Esophagus mucosa (tissue), 1 donor: ENCODE results near the gene DEFB119. TPM values are rescaled to one million over a fixed set of nuclear protein-coding genes. Genes with fewer than 3 reads are reported as not detected.
"Not testable (repeated sequence)": the region's sequence is repeated elsewhere in the genome, so short reads cannot be mapped to it uniquely, and the experiment has no call there.

ENCODE experiments used
- ATAC-seq: fragments of 200-7000 bp; cut with Tn5 transposase; one replicate; pipeline ENCODE4 v1.9.1; 2020
- total RNA-seq: library from RNA; stranded (reverse); gene quantifications from one replicate; pipeline ENCODE4 v1.2.4, GENCODE V29; 2023
- donor health status: DM: yes; HTN: yes; CAD: no.

DEFB119 gene, protein sequence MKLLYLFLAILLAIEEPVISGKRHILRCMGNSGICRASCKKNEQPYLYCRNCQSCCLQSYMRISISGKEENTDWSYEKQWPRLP
- not detected for total RNA-seq

DNA sequence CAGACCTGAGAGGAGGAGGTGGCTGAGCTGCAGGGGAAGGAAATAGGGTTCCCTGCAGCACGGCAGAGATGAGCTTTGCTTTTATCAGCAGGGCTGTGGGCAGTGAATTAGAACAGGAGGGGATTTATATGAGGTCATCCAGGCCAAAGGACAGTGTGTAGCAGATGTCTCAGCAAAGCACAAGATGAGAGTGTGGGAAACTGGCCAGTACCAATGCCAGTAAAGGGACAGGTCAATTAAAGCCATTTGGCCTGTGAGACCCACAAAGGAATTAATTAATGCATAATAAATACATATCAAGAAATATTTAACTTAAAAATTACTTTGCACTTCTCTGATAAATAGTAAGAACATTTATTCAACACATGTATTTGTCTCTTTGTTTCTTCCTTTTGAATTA, at the start of gene DEFB119:
TSS of gene DEFB119 (minus strand) at position 101 of the 400 bp plus-strand sequence. CDS start 107 bp downstream, outside the sequence.
- ATAC-seq: no peak

DNA sequence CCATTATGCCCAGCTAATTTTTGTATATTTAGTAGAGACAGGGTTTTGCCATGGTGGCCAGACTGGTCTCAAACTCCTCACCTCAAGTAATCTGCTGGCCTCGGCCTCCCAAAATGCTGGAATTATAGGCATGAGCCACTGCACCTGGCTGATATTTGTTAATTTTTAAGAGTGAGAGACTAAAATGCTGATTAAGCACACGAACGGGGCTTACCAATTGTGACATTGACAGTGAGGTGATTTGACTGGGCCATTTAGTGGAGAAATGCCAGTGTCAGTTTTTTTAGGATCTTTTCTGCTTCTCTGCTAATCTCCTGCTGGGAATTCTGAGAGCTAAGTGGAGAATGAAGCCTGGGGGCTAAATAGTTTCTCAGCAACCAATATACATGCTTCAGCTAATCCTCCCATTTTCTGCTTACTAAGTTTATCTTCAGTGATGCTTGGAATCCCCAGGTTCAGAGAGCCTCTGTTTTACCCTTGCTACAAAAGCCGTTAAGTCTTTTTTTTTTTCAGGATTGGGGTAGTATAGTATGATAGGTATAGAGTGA, 40.3 kb upstream of the DEFB119 start:
- ATAC-seq: no peak

DNA sequence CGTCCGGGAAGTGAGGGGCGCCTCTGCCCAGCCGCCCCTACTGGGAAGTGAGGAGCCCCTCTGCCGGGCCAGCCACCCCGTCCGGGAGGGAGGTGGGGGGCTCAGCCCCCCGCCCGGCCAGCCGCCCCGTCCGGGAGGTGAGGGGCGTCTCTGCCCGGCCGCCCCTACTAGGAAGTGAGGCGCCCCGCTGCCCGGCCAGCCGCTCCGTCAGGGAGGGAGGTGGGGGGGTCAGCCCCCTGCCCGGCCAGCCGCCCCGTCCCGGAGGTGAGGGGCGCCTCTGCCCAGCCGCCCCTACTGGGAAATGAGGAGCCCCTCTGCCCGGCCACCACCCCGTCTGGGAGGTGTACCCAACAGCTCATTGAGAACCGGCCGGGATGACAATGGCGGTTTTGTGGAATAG, 37.2 kb upstream of the DEFB119 start:
- ATAC-seq: not testable (repeated sequence)

DNA sequence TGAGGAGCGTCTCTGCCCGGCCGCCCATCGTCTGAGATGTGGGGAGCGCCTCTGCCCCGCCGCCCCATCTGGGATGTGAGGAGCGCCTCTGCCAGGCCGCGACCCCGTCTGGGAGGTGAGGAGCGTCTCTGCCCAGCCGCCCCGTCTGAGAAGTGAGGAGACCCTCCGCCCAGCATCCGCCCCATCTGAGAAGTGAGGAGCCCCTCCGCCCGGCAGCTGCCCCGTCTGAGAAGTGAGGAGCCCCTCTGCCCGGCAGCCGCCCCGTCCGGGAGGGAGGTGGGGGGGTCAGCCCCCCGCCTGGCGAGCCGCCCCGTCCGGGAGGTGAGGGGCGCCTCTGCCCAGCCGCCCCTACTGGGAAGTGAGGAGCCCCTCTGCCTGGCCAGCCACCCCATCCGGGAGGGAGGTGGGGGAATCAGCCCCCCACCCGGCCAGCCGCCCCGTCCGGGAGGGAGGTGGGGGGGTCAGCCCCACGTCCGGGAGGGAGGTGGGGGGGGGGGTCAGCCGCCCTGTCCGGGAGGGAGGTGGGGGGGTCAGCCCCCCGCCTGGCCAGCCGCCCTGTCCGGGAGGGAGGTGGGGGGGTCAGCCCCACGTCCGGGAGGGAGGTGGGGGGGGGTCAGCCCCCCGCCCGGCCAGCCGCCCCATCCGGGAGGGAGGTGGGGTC, 36.6 kb upstream of the DEFB119 start:
- not testable (repeated sequence) for ATAC-seq

DNA sequence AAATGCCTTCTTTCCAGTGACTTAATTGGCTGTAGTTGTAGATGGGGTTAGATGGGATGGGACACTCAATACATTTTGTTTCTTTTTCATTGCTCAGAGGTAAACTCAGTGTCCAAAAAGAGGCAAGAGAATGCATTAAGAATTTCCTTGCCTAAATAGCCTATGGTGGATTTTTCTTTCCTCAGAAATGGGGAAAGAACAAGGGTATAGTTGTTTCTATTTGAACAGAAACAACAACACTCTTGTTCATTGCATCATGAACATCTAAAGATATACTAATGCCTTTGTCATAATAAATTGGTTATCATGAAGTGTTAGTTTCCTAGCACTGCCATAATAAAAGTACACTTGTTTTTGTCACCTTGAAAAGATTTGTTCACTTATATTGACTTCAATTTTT, 35.4 kb upstream of the DEFB119 start:
- ATAC-seq: no peak

DNA sequence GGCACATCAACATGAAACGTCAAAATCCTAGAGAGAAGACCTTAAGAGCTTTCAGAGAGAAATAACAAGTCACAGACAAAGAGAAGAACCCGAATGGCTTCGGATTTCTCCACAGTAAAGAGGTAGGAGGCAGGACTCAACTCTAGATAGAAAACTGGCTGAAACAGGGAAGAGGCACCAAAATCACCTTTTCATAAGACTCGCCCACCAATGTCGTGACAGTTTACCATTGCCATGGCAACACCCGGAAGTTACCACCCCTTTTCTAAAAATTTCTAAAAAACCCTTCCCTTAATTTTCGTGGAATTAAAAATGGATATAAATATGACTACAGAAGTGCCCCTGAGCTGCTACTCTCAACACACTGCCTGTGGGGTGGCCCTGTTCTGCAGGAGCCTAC, 27.9 kb upstream of the DEFB119 start:
- ATAC-seq: no peak

DNA sequence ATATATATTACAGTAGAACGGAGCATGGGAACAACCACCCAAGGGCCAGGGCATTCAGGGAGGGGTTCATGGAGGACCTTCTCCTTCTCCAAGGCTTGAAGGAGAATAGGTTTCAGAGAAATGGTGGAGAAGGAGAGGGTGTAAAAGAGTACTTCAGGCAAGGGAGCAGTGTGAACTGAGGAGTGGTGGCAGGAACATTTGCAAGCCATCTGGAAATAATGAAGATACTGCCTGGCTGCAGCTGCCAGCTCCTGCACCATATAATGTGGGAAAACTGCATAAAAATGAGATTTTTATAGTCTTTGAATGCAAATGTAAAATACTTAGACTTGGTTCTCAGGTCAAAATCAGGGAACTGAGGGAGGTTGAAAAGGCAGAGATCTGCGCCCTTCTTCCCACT, 25.3 kb upstream of the DEFB119 start:
- no peak for ATAC-seq

DNA sequence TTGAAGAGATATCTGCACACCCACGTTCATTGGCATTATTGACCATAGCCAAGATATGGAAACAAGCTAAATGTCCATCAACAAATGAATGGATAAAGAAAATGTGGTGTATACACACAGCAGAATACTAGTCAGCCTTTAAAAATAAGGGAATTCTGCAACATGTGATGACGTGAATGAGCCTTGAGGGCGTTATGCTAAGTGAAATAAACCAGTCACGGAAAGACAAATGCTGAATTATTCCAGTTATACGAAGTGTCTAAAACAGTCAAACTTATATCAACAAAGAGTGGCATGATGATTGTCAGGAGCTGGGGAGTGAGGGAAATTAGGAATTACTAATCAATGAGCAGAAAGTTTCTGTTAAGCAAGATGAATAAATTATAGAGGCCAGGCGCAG, 24.0 kb upstream of the DEFB119 start:
- no peak for ATAC-seq

DNA sequence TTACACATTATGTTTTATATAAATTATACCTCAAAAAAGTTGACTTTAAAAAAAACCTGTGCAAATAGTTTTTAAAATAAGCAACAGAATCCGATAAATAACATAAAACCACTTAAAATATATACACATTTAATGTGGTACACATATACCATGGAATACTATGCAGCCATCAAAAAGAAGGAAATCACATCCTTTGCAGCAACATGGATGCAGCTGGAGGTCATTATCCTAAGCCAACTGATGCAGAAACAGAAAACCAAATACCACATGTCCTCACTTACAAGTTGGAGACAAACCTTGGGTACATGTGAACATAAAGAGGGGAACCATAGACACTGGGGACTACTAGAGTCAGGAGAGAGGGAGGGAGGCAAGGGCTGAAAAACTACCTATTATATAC, 19.6 kb upstream of the DEFB119 start:
- ATAC-seq: no peak

DNA sequence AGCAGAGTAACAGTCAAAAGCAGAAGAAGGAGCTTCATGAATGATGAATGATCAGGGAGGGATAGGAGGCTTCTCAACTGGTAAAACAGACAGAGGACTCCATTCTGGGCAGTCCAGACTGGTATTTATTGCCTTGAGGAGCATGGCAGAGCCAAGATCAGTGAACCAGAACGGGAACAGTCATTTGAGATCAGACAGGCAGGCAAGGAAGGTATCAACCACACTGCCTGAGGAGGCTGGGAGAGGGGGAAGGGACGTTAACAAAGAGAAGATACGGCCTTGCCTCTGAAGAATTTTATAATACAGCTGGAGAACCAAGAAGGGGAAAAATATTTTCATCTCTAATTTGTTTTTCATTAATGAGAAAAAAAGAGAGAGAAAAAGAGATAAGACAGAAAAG, 15.7 kb upstream of the DEFB119 start, which contains the start of gene DEFB121:
TSS of gene DEFB121 (minus strand) at position 101 of the 400 bp plus-strand sequence. CDS start at position 38, 63 bp downstream.
- ATAC-seq: no peak

DNA sequence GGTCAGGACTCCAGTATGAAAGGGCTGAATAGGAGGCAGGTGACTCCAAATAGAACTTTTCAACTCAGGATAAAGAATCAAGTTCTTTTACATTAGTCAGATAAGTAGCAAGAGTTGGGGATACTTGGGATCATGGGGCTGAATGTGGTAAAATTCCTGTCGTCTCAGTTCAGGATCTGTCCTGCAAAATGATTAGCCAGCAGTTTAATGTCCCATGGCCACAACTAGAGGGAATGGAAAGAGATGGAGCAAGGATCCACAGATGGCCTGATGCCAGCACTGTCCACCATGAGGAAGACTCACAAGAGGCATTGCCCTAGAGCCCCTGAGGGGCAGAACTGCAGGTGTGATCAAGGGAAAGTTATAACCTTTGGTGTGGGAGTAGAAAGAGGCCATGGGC, 13.5 kb upstream of the DEFB119 start:
- ATAC-seq: no peak

DNA sequence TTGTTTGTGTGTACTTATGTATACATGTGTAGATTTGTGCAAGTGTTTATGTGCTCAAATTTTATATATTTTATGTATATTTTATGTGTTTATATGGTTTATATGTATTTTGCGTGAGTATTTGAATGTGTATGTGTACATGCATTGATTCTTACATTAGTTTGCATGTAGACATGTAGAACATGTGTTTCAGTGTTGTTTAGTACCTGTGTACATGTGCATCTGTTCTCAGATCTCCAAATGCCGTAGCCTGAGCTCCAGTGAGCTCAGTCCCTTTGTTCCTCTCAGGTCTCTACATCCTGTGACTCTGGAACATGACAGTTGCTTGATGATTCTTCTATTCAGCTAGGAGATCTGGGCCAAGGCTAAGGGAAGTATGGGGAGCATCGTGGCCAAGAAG, 4.5 kb upstream of the DEFB119 start:
- ATAC-seq: no peak

DNA sequence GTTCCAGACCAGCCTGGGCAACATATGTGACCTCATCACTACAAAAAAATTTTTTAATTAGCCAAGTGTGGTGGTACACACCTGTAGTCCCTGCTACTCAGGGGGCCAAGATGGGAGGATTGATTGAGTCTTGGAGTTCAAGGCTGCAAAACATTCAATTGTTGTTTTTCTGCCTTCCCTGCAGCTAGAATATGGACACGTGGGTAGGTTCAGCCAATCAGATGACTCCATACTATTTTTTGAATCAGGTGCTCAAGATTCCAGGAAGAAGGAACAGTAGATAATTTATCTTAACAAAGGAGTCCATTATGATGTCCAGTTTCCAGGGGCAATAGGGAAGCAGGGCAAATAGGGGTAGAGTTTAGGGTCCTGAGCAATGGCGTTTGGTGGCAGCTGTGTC, 2.4 kb upstream of the DEFB119 start:
- ATAC-seq: no peak

DNA sequence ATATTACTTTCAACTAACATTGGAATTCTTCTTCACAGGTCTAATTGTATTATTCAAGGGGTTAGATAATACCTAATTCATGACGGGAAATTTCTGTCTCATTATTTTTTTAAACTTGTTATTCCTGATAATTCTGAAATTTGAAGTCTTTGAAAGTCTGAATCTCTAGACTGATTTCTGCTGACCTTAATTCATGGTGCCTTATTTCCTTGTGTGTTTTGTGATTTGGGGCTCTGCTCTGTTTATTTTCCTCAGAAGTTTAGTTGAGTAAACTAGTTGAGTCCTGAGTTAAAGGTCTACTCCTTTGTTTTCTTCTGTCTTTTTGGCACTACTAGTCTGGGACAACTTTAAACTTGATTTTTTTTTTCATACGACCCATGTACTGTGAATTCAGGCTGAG, 16.0 kb downstream of the DEFB119 start:
- ATAC-seq: no peak

DNA sequence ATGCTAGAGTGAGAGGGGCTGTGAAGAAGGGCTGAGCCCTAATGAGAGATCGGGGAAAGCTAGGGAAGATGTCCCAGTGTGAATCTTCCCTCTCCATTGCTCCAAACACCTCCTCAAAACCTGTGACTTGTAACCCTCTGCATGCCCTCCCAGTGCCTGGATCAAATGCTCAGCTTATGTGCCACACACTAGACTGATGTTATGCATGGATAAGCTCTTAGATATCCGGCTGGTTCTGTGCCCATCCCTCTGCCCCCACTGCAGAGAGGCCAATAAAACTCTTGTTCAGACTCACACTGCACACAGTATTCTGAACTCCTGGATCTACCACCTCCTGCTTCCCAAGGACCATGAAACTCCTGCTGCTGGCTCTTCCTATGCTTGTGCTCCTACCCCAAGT, 22.1 kb downstream of the DEFB119 start, which contains the start of gene DEFB118:
TSS of gene DEFB118 (plus strand) at position 301 of the 400 bp plus-strand sequence. CDS start at position 351, 50 bp downstream.
- ATAC-seq: no peak

DNA sequence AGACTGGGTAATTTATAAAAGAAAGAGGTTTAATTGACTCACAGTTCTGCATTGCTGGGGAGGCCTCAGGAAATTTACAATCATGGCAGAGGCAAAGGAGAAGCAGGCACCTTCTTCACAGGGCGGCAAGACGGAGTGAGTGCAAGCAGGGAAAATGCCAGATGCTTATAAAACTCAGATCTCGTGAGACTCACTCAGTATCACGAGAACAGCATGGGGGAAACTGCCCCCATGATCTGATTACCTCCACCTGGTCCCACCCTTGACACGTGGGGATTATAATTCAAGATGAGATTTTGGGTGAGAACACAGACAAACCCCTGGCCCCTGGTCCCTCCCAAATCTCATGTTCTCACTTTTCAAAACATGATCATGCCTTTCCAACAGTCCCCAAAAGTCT, 26.1 kb downstream of the DEFB119 start:
- ATAC-seq: not testable (repeated sequence)

DNA sequence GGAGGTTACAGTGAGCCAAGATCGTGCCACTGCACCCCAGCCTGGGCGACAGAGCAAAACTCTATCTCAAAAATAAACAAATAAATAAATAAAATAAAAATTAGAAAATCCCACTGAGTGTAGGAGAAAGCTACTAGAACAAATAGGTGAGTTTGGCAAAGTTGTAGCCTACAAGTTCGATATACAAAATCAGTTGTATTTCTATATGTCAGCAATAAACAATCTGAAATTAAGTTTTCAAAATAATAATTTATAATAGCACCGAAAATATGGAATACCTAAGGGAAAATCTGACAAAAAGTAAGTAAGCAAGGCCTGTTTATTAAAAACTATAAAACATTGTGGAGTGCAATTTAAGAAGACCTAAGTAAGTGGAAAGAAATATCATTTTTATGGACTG, 27.1 kb downstream of the DEFB119 start:
- ATAC-seq: no peak

DNA sequence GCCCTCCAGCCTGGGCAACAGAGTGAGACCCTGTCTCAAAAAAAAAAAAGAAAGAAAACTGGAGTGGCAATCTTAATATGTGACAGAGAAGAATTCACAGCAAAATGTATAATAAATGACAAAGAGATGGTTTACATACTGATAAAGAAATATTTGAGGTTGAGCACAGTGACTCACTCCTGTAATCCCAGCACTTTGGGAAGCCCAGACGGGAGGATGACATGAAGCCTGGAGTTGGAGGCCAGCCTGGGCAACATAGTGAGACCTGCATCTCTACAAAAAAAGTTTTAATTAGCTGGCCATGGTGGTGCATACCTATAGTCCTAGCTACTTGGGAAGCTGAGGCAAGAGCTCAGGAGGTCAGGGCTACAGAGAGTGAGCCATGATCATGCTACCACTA, 34.4 kb downstream of the DEFB119 start:
- ATAC-seq: no peak

DNA sequence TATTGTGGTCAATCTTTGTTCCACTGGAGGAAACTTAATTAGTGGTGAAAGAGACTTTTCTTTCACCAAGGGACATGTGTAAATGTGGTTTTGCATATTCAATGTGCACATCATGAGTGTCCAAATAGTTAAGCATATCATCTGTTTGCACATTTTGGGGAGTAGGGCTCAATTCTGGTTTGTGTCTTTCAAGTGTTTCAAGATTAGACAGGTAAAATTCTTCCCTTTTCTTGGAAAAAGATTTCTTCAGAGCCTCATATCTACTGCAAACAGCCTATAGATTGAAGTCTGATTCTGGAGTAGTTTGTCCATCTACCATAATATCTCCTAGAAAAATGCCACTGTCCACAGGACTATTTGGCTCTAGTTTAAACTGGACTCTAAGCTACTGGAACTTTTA, 48.9 kb downstream of the DEFB119 start:
- ATAC-seq: no peak

DNA sequence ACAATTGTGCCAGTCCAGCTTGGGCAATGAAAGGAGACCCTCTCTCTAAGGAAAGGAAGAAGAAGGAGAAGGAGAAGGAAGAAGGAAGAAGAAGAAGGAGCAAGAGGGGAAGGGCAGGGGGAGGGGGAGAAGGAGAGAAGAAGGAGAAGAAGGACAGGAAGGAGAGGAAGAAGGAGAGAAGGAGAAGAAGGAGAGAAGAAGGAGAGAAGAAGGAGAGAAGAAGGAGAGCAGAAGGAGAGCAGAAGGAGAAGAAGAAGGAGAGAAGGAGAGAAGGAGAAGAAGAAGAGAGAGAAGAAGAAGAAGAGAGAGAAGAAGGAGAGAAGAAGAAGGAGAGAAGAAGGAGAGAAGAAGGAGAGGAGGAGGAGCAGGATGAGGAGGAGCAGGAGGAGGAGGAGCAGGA, 59.5 kb downstream of the DEFB119 start:
- ATAC-seq: no peak
